Neural crest cell (in vitro differentiated cells): ENCODE measurements around the gene ARL8A. TPM values are rescaled to one million over a fixed set of nuclear protein-coding genes. Genes with fewer than 3 reads are reported as not detected.
"Not testable (repeated sequence)": the region's sequence is repeated elsewhere in the genome, so short reads cannot be mapped to it uniquely, and the experiment has no call there.

Source experiments
- DNase-seq: peaks from one replicate; pipeline ENCODE4 v3.0.0; 2021; ENCODE audit warnings: low read depth, mixed read lengths, low spot score
- H3K27ac Mint-ChIP-seq: one replicate; pipeline ENCODE4 v1.8.0; 2021; ENCODE audit warnings: mild to moderate bottlenecking, mixed read lengths; ENCODE audit not compliant: unreplicated experiment
- H3K27me3 Mint-ChIP-seq: 2 replicates; pipeline ENCODE4 v1.8.0; 2021; ENCODE audit warnings: low read depth, mild to moderate bottlenecking, mixed read lengths
- H3K36me3 Mint-ChIP-seq: 2 replicates; pipeline ENCODE4 v1.8.0; 2021; ENCODE audit warnings: low read depth, mild to moderate bottlenecking, mixed read lengths
- H3K4me1 Mint-ChIP-seq: 2 replicates; pipeline ENCODE4 v1.8.0; 2021; ENCODE audit warnings: mixed read lengths
- H3K4me3 Mint-ChIP-seq: one replicate; pipeline ENCODE4 v1.8.0; 2021; ENCODE audit warnings: mild to moderate bottlenecking, mixed read lengths
- H3K9me3 Mint-ChIP-seq: 2 replicates; pipeline ENCODE4 v1.8.0; 2021; ENCODE audit warnings: mixed read lengths
- total RNA-seq: library from RNA; stranded (reverse); gene quantifications from 2 replicates; pipeline ENCODE4 v1.2.1, GENCODE V29; 2021
- TF ChIP-seq, protein P1 (sequence below): fragments of 200-600 bp; sonication (generic); conservative IDR thresholded peaks from 2 replicates; pipeline ENCODE4 v1.5.0; 2021; ENCODE audit warnings: antibody characterized with exemption, mild to moderate bottlenecking

The ARL8A gene
- total RNA-seq, 1 donor from 2014 or later = 50.9 TPM

DNA sequence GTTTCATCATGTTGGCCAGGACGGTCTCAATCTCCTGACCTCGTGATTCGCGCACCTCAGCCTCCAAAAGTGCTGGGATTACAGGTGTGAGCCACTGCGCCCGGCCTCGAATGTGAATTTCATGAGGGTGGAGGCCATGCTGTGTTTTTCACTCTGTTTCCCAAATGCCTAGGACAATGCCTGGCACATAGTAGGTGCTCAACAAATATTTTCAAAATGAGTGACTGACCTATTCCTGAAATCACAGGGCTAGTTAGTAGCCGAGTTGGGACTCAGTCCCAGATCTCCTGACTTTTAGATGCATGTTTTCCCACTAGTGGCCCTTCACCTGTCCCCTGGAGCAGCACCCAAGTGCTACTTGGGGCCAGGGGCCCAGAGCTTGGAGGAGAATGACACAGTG, 28.2 kb downstream of the ARL8A start:
- no peak overlapping the region for H3K27ac Mint-ChIP-seq
- no peaks in the 10 kb centered on the region for H3K36me3 Mint-ChIP-seq
- H3K4me3 Mint-ChIP-seq = no peak overlapping the region
- DNase-seq = no peak
- TF ChIP-seq, protein P1, sequence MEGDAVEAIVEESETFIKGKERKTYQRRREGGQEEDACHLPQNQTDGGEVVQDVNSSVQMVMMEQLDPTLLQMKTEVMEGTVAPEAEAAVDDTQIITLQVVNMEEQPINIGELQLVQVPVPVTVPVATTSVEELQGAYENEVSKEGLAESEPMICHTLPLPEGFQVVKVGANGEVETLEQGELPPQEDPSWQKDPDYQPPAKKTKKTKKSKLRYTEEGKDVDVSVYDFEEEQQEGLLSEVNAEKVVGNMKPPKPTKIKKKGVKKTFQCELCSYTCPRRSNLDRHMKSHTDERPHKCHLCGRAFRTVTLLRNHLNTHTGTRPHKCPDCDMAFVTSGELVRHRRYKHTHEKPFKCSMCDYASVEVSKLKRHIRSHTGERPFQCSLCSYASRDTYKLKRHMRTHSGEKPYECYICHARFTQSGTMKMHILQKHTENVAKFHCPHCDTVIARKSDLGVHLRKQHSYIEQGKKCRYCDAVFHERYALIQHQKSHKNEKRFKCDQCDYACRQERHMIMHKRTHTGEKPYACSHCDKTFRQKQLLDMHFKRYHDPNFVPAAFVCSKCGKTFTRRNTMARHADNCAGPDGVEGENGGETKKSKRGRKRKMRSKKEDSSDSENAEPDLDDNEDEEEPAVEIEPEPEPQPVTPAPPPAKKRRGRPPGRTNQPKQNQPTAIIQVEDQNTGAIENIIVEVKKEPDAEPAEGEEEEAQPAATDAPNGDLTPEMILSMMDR = no peak
- no peaks in the 10 kb centered on the region for H3K9me3 Mint-ChIP-seq
- H3K27me3 Mint-ChIP-seq = peaks cover 1% of the 10 kb centered on the region
- H3K4me1 Mint-ChIP-seq = peaks cover 12% of the 10 kb centered on the region

DNA sequence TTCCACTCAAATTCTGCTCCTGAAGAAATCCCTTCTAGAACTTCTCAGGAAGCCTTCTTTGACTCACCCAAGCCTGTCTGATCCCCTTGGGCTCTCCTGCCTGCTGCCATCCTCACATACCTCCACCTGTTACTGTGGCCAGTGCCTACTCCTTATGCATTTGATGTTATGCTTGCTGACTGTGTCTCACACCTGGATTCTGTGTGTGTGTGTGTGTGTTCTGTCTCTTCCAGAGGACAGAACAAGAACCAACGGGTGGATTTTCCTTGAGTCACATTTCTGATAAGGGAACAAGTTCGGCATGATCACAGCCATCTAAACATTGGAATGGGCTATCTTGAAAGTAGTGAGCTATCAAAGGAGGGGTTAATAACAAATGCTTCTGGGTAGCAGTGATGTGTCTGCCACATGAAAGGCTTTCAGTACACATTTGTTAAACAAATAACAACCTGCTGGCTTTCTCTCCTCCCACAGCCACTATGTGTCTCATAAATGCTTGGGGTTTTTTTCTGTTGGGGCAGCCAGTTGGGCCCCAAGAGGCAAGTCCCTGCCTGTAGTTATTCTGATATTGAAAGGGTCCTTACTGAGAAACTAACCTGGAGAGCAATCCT, 30.7 kb downstream of the ARL8A start:
- H3K4me1 Mint-ChIP-seq = peaks cover 12% of the 10 kb centered on the region
- H3K4me3 Mint-ChIP-seq = no peak overlapping the region
- no peak for DNase-seq
- H3K36me3 Mint-ChIP-seq = no peaks in the 10 kb centered on the region
- TF ChIP-seq, protein P1 = no peak
- no peaks in the 10 kb centered on the region for H3K9me3 Mint-ChIP-seq
- H3K27ac Mint-ChIP-seq = no peak overlapping the region
- H3K27me3 Mint-ChIP-seq = no peaks in the 10 kb centered on the region

DNA sequence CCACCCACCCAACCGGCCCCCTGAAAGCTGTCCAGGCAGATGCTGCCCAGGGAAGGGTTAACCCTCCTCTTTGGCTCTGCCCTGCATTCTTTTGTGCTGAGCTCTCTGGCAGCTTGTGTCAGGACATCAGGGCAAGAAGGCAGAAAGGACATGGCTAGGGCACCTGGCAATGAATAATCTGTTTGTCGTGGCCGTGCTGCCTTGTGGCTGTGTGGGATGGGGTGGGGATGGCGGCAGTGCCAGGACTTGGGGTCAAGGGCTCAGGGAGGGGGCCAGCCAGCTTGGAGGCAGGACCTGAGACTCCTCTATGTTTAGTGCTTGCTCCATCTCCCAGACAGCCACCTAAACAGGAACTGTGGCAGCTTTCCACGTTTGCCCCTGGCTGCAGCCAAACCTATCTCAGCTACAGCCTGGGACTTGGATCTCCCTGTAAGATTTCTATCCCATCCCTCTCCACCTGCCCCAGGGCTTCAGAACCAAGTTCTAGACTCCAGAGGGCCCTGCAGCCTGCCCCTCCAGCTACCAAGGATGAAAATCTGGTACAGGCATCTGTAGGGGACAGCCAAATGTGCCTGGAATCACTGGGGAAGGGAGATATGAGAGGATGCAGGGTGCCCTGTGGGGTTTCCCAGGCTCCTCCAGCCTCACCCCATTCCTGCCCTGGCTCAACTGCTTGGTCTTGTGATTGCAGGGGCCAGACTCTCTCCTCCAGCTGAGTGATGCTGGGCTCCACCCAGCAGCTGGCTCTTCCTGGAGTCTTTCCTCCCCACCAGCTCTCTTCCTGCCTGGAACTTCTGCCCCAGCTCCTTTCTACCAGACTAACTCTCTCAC, 31.5 kb downstream of the ARL8A start:
- no peak for DNase-seq
- Mint-ChIP-seq H3K9me3 (no peaks in the 10 kb centered on the region), H3K27ac (no peak overlapping the region), H3K4me1 (peaks cover 13% of the 10 kb centered on the region), H3K4me3 (no peak overlapping the region), H3K36me3 (no peaks in the 10 kb centered on the region), H3K27me3 (no peaks in the 10 kb centered on the region)
- TF ChIP-seq, protein P1 = no peak

DNA sequence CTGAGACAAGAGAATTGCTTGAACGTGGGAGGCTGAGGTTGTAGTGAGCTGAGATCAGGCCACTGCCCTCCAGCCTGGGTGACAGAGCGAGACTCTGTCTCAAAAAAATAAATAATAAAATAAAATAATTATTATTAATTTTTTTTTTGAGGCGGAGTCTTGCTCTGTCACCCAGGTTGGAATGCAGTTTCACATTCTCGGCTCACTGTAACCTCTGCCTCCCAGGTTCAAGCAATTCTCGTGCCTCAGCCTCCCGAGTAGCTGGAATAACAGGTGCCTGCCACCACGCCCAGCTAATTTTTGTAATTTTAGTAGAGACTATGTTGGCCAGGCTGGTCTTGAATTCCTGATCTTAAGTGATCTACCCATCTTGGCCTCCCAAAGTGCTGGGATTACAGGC, 32.9 kb downstream of the ARL8A start:
- not testable (repeated sequence) for H3K4me3 Mint-ChIP-seq, H3K27ac Mint-ChIP-seq, DNase-seq, H3K36me3 Mint-ChIP-seq, H3K27me3 Mint-ChIP-seq, H3K9me3 Mint-ChIP-seq
- H3K4me1 Mint-ChIP-seq = peaks cover 19% of the 10 kb centered on the region

DNA sequence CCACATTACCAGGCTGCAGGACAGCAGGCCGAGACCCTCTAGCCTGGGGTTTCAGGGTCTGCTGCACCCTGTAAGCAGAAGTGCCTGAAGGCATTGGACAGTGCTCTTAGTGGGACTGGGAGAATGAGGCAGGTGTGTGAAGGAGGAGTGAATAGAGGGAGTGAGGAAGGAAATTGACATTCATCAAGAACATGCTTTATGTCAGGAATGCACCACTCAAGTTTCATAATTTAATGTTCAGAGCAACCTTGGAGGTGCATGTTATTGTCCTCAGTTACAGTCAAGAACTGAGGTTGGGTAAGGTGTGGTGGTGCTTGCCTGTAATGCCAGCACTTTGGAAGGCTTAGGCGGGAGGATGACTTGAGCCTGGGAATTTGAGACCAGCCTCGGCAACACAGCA, 33.6 kb downstream of the ARL8A start:
- Mint-ChIP-seq H3K27ac (no peak overlapping the region), H3K27me3 (no peaks in the 10 kb centered on the region), H3K4me3 (no peak overlapping the region), H3K36me3 (no peaks in the 10 kb centered on the region), H3K9me3 (no peaks in the 10 kb centered on the region), H3K4me1 (peaks cover 20% of the 10 kb centered on the region)
- DNase-seq = no peak
- TF ChIP-seq, protein P1 = no peak
